IPS-18a (cell line): ENCODE results near the gene TRIM71.
A peak's percentile ranks its signal among the peaks of the same experiment; 100 is the strongest.
"Not testable (repeated sequence)": the region's sequence is repeated elsewhere in the genome, so short reads cannot be mapped to it uniquely, and the experiment has no call there.

Source experiments
- H3K27ac ChIP-seq: one replicate; pipeline ENCODE4 v1.5.1; 2013; ENCODE audit warnings: low read length
- H3K27me3 ChIP-seq: one replicate; pipeline ENCODE4 v1.6.1; 2013; ENCODE audit warnings: mild to moderate bottlenecking, low read length; ENCODE audit not compliant: control insufficient read depth, insufficient read depth
- H3K36me3 ChIP-seq: one replicate; pipeline ENCODE4 v1.6.1; 2013; ENCODE audit warnings: low read depth, low read length; ENCODE audit not compliant: control insufficient read depth
- H3K4me1 ChIP-seq: one replicate; pipeline ENCODE4 v1.6.1; 2013; ENCODE audit warnings: low read depth, low read length; ENCODE audit not compliant: control insufficient read depth
- H3K4me3 ChIP-seq: one replicate; pipeline ENCODE4 v1.5.1; 2013; ENCODE audit warnings: low read length
- H3K9ac ChIP-seq: one replicate; pipeline ENCODE4 v1.6.1; 2013; ENCODE audit warnings: mild to moderate bottlenecking, low read length, moderate library complexity
- H3K9me3 ChIP-seq: one replicate; pipeline ENCODE4 v1.6.1; 2013; ENCODE audit warnings: low read depth, low read length; ENCODE audit not compliant: control insufficient read depth

TRIM71 gene

GRCh38 chr3:32845546-32845945, 27.7 kb downstream of the TRIM71 start:
- Histone ChIP-seq H3K4me3 (peak overlapping the region; percentile 50), H3K4me1 (peaks cover 86% of the 10 kb centered on the region)
- not testable (repeated sequence) for H3K9me3 ChIP-seq, H3K27ac ChIP-seq, H3K27me3 ChIP-seq, H3K36me3 ChIP-seq, H3K9ac ChIP-seq

DNA sequence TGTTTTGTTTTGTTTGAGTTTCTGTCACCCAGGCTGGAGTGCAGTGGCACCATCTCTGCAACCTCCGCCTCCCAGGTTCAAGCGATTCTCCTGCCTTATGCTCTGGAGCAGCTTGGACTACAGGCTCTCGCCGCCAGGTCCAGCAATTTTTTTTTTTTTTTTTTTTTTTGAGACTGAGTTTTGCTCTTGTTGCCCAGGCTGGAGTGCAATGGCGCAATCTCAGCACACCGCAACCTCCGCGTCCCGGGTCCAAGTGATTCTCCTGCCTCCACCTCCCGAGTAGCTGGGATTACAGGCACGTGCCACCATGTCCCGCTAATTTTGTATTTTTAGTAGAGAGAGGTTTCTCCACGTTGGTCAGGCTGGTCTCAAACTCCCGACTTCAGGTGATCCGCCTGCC, 29.2 kb downstream of the TRIM71 start:
- H3K36me3 ChIP-seq, H3K4me3 ChIP-seq, H3K9me3 ChIP-seq, H3K27me3 ChIP-seq, H3K9ac ChIP-seq, H3K27ac ChIP-seq: not testable (repeated sequence)
- peaks cover 88% of the 10 kb centered on the region for H3K4me1 ChIP-seq

DNA sequence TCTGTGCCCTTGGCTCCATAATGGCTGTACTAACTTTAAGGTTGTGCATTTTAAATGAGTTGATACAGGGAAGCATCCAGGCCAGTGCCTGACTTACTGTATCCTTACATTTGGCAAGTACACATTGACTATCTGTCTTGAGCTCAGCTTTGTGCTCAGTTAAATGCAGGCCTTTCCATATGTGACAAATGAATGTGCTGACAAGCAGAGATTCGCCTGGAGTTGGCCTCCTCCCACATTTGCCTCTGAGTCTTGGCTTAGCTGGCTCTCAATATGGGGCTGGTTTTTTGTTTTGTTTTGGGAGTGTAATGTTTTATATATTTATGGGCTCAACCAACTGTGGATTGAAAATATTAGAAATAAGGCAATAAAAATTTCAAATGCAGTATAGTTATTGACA, 29.7 kb downstream of the TRIM71 start:
- Histone ChIP-seq H3K9me3 (no peaks in the 10 kb centered on the region), H3K27ac (no peak overlapping the region), H3K9ac (no peak overlapping the region), H3K4me1 (peaks cover 87% of the 10 kb centered on the region), H3K36me3 (no peaks in the 10 kb centered on the region), H3K27me3 (no peaks in the 10 kb centered on the region), H3K4me3 (no peak overlapping the region)

DNA sequence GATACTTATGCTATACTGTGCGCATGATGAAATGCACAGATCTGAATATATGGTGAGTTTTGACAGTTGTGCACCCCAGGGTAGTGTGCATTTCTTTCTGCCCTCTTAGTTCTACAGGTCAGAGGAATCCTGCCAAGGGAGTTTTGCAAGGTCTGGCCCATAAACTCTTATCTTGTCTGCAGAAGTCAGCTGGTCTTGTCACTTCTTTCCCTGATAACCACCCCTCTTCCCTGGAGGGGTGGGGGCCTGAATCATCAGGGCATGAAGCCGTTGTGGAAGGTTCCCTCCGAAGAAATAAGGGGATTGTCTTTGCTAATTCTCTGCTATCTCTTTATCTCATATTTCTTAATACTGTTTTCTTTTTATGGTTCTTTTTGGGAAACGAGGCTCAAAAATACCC, 30.4 kb downstream of the TRIM71 start:
- H3K27ac ChIP-seq: no peak overlapping the region
- H3K9ac ChIP-seq: no peak overlapping the region
- H3K4me1 ChIP-seq: peaks cover 84% of the 10 kb centered on the region
- no peaks in the 10 kb centered on the region for H3K9me3 ChIP-seq
- no peaks in the 10 kb centered on the region for H3K27me3 ChIP-seq
- H3K4me3 ChIP-seq: peak overlapping the region; percentile 31
- no peaks in the 10 kb centered on the region for H3K36me3 ChIP-seq

- H3K9ac ChIP-seq: peak overlapping the region; percentile 9
Observed at GRCh38 chr3:32849046-32849445, 31.2 kb downstream of the TRIM71 start.

DNA sequence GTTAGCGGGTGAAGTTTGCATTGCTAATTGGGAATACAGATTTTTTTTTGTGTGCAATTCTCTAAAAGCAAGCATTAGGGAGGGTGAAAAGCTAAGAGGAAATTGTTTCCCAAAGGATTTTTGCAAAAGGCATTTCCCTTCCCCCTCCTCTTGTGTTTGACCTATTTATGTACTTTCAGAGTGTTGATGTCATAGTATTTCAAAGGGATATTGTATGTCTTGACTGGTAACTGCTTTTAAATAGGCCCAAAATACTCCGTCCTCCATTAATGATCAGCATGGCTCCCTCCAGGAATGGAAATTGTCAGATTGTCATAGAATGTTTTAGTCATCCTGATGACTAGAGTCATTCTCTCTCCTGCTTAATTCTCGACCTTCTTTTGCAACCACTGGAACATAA, 32.4 kb downstream of the TRIM71 start:
- peaks cover 14% of the 10 kb centered on the region for H3K36me3 ChIP-seq
- peak overlapping the region; percentile 24 for H3K4me3 ChIP-seq
- no peak overlapping the region for H3K27ac ChIP-seq
- H3K4me1 ChIP-seq: peaks cover 86% of the 10 kb centered on the region
- H3K9ac ChIP-seq: peak overlapping the region; percentile 27
- H3K9me3 ChIP-seq: no peaks in the 10 kb centered on the region
- H3K27me3 ChIP-seq: no peaks in the 10 kb centered on the region

More at GRCh38 chr3:32849046-32849445, 31.2 kb downstream of the TRIM71 start:
- peaks cover 86% of the 10 kb centered on the region for H3K4me1 ChIP-seq
- peak overlapping the region; percentile 31 for H3K4me3 ChIP-seq
- H3K9me3 ChIP-seq: no peaks in the 10 kb centered on the region
- H3K27me3 ChIP-seq: no peaks in the 10 kb centered on the region
- H3K36me3 ChIP-seq: peaks cover 4% of the 10 kb centered on the region
- no peak overlapping the region for H3K27ac ChIP-seq

DNA sequence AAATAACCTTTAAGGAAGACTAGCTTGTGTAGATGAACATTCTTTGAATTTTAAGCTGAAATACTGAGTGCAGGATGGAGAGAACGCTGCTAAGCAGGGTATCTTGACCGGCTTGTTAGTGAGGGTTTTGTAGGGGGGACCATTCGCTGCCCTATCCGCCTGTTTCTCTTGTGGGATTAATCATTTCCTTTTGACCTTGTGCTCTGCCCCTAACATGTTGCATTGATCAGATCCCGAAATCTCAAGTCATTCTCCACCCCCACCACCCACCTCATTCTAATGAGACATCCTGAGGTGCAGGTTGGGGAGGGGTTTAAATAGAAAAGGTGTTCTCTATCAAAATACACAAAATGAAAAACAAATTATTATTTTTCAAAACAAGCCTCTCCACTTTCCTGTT, 32.8 kb downstream of the TRIM71 start:
- Histone ChIP-seq H3K4me1 (peaks cover 86% of the 10 kb centered on the region), H3K36me3 (peaks cover 14% of the 10 kb centered on the region), H3K9ac (peak overlapping the region; percentile 27), H3K27ac (no peak overlapping the region), H3K27me3 (no peaks in the 10 kb centered on the region), H3K4me3 (peak overlapping the region; percentile 24), H3K9me3 (no peaks in the 10 kb centered on the region)

GRCh38 chr3:32852146-32852545, 34.3 kb downstream of the TRIM71 start:
- peaks cover 91% of the 10 kb centered on the region for H3K4me1 ChIP-seq
- H3K27me3 ChIP-seq: no peaks in the 10 kb centered on the region
- H3K36me3 ChIP-seq: peaks cover 24% of the 10 kb centered on the region
- no peak overlapping the region for H3K9ac ChIP-seq
- no peak overlapping the region for H3K27ac ChIP-seq
- H3K9me3 ChIP-seq: no peaks in the 10 kb centered on the region
- no peak overlapping the region for H3K4me3 ChIP-seq

DNA sequence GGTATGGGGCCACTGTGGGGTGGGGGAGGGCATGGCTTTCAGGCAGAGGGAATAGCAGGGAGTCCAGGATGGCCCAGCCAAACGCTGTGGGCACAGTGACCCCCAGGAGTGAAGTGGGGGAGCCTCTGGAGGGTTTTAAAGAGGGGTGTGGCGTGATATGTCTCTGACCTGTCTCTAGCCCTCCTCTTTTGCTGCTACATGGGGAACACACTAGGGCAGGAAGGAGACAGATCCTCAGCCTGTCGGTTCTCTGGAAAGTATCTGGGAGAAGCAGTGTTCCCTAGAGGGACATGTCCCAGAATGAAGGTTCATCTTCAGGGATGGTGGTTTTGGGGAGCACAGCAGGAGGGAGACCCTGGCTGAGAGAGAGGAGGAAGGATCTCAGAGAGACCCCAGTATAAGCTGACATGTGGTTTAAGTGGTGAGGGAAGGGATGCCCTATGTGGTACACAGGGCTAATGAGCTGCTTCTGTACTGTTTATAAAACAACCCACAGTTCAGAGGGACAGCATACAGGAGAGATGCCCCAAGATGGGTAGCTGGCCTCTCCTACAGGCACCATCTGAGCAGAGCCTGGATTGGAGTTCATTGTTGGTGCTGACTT, 37.7 kb downstream of the TRIM71 start:
- no peaks in the 10 kb centered on the region for H3K9me3 ChIP-seq
- H3K36me3 ChIP-seq: peaks cover 37% of the 10 kb centered on the region
- peaks cover 84% of the 10 kb centered on the region for H3K4me1 ChIP-seq
- no peaks in the 10 kb centered on the region for H3K27me3 ChIP-seq
- no peak overlapping the region for H3K27ac ChIP-seq
- H3K4me3 ChIP-seq: no peak overlapping the region
- no peak overlapping the region for H3K9ac ChIP-seq

DNA sequence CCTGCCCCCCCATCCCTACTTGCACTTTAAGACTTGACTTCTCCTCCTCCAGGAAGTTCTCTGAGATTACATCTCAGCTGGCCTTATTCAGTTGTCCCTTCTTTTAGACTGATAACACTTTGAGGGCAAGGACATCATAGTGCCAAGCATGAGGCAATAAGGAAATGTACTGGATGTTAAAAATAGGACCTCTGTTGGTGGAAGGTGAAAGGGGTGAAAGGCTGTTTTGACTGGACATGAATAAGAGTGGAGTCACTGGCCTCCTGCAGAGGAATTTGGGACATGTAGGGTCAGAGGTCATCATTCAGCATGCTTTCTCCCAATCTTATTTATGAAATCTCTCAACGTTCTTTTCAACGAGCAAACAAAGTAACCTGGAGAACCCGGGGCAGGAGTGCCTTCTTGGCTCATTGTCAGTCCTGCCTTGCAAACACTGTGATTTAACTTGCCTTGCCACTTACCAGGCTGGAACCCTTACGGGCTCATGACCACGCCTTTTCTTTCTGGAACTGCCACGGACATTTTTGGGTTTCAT, 38.6 kb downstream of the TRIM71 start:
- H3K9me3 ChIP-seq: no peaks in the 10 kb centered on the region
- peaks cover 77% of the 10 kb centered on the region for H3K4me1 ChIP-seq
- H3K27me3 ChIP-seq: no peaks in the 10 kb centered on the region
- no peak overlapping the region for H3K27ac ChIP-seq
- no peak overlapping the region for H3K4me3 ChIP-seq
- no peak overlapping the region for H3K9ac ChIP-seq
- H3K36me3 ChIP-seq: peaks cover 37% of the 10 kb centered on the region

DNA sequence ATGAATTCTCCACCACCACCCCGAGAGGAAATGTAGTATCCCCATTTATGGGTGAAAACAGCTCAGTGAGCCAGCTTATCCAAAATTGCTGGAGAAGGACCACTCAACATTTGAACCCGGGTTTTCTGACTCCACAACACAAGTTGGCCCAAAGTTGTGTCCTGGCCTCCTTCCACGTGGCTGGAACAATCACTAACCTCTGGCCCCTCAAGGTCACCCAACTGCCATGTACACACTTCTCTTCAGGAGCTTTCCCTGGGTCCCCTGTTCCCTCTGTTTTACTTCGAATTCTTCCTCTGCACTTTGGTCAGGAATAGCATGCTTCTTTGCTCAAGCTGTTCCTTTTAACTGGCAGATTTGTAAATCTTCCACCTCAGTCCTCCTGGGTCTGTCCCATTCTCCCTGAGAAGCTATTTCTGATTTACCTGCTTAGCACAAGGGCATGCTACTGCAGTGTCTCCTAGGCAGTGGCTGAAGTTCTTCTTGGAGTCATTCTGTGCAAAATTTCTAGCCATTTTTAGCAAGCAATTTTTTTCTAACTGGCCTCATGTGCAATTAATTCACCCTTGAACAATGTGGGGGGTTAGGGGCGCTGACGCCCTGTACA, 39.2 kb downstream of the TRIM71 start:
- peaks cover 37% of the 10 kb centered on the region for H3K36me3 ChIP-seq
- no peak overlapping the region for H3K9ac ChIP-seq
- peaks cover 76% of the 10 kb centered on the region for H3K4me1 ChIP-seq
- no peaks in the 10 kb centered on the region for H3K27me3 ChIP-seq
- no peak overlapping the region for H3K4me3 ChIP-seq
- H3K27ac ChIP-seq: no peak overlapping the region
- H3K9me3 ChIP-seq: no peaks in the 10 kb centered on the region

- Histone ChIP-seq H3K4me3 (peak overlapping the region; percentile 15), H3K27me3 (no peaks in the 10 kb centered on the region), H3K4me1 (peaks cover 79% of the 10 kb centered on the region), H3K36me3 (peaks cover 41% of the 10 kb centered on the region), H3K27ac (no peak overlapping the region), H3K9ac (no peak overlapping the region), H3K9me3 (no peaks in the 10 kb centered on the region)
Observed at GRCh38 chr3:32857921-32858320, 40.1 kb downstream of the TRIM71 start.
